PC-3 (cell line): ENCODE measurements around the gene COL4A1. TPM values are rescaled to one million over a fixed set of nuclear protein-coding genes. Genes with fewer than 3 reads are reported as not detected.

Experiments used
- ATAC-seq: fragments of 200-7000 bp; cut with Tn5 transposase; 2 replicates; pipeline ENCODE4 v1.9.1; 2020; ENCODE audit warnings: mild to moderate bottlenecking, moderate library complexity
- BruUV-seq: library from RNA; stranded (reverse); fragments of 400-500 nt; replicated peaks from 2 replicates; lab custom pipeline; 2021; lab: Mats Ljungman, UMichigan
- CTCF ChIA-PET: fragments of 300-600 bp; sonication (Branson Sonifier 250); formaldehyde crosslinking; loops from one replicate; lab custom pipeline; 2022; ENCODE audit warnings: antibody characterized with exemption; lab: Charles Lee
- POLR2A ChIA-PET: fragments of 300-600 bp; sonication (Branson Sonifier 250); formaldehyde crosslinking; loops from one replicate; lab custom pipeline; 2022; ENCODE audit warnings: antibody characterized with exemption; ENCODE audit not compliant: unreplicated experiment; lab: Charles Lee
- DNase-seq: peaks from one replicate; pipeline ENCODE4 v3.0.0-alpha.2; 2015
- H2AFZ ChIP-seq: fragments of 300-600 bp; sonication (generic); 2 replicates; pipeline ENCODE4 v1.6.0; 2016; ENCODE audit warnings: antibody characterized with exemption, low read length
- H3F3A ChIP-seq: fragments of 300-600 bp; sonication (generic); one replicate; pipeline ENCODE4 v1.6.0; 2017; ENCODE audit warnings: antibody characterized with exemption, low read length, control low read depth, mild to moderate bottlenecking; ENCODE audit not compliant: unreplicated experiment
- H3K27ac ChIP-seq: fragments of 300-600 bp; sonication (generic); 2 replicates; pipeline ENCODE4 v1.5.1; 2016; ENCODE audit warnings: mild to moderate bottlenecking, low read length
- H3K27me3 ChIP-seq: fragments of 300-600 bp; sonication (generic); 2 replicates; pipeline ENCODE4 v1.6.1; 2016; ENCODE audit warnings: low read length, mixed read lengths
- H3K36me3 ChIP-seq: fragments of 300-600 bp; sonication (generic); 2 replicates; pipeline ENCODE4 v1.6.1; 2016; ENCODE audit warnings: low read depth, mixed run types, low read length, mixed read lengths
- H3K4me1 ChIP-seq: fragments of 300-600 bp; sonication (generic); 2 replicates; pipeline ENCODE4 v1.5.1; 2016; ENCODE audit warnings: low read length; ENCODE audit not compliant: insufficient read depth
- H3K4me2 ChIP-seq: fragments of 300-600 bp; sonication (generic); 2 replicates; pipeline ENCODE4 v1.6.0; 2016; ENCODE audit warnings: low read length
- H3K4me3 ChIP-seq: fragments of 300-600 bp; sonication (generic); 2 replicates; pipeline ENCODE4 v1.5.1; 2016; ENCODE audit warnings: mild to moderate bottlenecking, low read length, mixed read lengths
- H3K79me2 ChIP-seq: fragments of 300-600 bp; sonication (generic); 2 replicates; pipeline ENCODE4 v1.6.1; 2017; ENCODE audit warnings: low read length, mixed read lengths
- H3K9ac ChIP-seq: fragments of 300-600 bp; sonication (generic); 2 replicates; pipeline ENCODE4 v1.6.0; 2016; ENCODE audit warnings: mild to moderate bottlenecking, low read length
- H3K9me2 ChIP-seq: fragments of 300-600 bp; sonication (generic); replicated peaks from 2 replicates; pipeline ENCODE4 v1.6.1; 2016; ENCODE audit warnings: mixed run types, low read length, mixed read lengths
- H3K9me3 ChIP-seq: fragments of 300-600 bp; sonication (generic); 2 replicates; pipeline ENCODE4 v1.6.1; 2016; ENCODE audit warnings: low read length, mixed read lengths
- H4K20me1 ChIP-seq: fragments of 300-600 bp; sonication (generic); 2 replicates; pipeline ENCODE4 v1.6.1; 2016; ENCODE audit warnings: low read length, mixed read lengths
- CTCF ChIP-seq: fragments of 300-600 bp; sonication (generic); conservative IDR thresholded peaks from 2 replicates; pipeline ENCODE4 v1.5.1; 2017; ENCODE audit warnings: antibody characterized with exemption, low read depth, mild to moderate bottlenecking, low read length
- EZH2 ChIP-seq: fragments of 300-600 bp; sonication (generic); IDR thresholded peaks from one replicate; pipeline ENCODE4 v1.6.1; 2017; ENCODE audit warnings: antibody characterized with exemption, mild to moderate bottlenecking, low read length; ENCODE audit not compliant: unreplicated experiment
- EZH2phosphoT487 ChIP-seq: fragments of 300-600 bp; sonication (generic); IDR thresholded peaks from 2 replicates; pipeline ENCODE4 v1.6.1; 2018; ENCODE audit warnings: mild to moderate bottlenecking, antibody characterized with exemption, low read length, borderline replicate concordance
- intact Hi-C: fragments of 100-400 bp; cut with micrococcal nuclease; formaldehyde crosslinking; loops from 2 replicates; pipeline ENCODE4 v1.9.0; 2023
- total RNA-seq: library from RNA; depleted of rRNA; stranded (reverse); fragments of >200 nt; gene quantifications from 2 replicates; pipeline ENCODE4 v1.2.3, GENCODE V29; 2014

The COL4A1 gene
- total RNA-seq, 1 experiment from 2014 or later = 48.7 TPM

- no peak for TF ChIP-seq EZH2
- no peak for TF ChIP-seq EZH2phosphoT487
- TF ChIP-seq CTCF = no peak
- Histone ChIP-seq H3K9ac (no peak overlapping the region), H3K9me2 (no peaks in the 10 kb centered on the region), H3K27me3 (no peaks in the 10 kb centered on the region), H3K27ac (no peak overlapping the region), H3K9me3 (no peaks in the 10 kb centered on the region), H3K4me2 (no peak overlapping the region), H3K4me3 (no peak overlapping the region), H3K36me3 (no peaks in the 10 kb centered on the region), H3K79me2 (no peaks in the 10 kb centered on the region), H2AFZ (no peak overlapping the region), H4K20me1 (no peaks in the 10 kb centered on the region), H3F3A (no peaks in the 10 kb centered on the region), H3K4me1 (no peaks in the 10 kb centered on the region)
- CTCF ChIA-PET = no interaction called here
- no peak for DNase-seq
- no peak for ATAC-seq
- POLR2A ChIA-PET = no interaction called here
- intact Hi-C loops = no loop called here
- BruUV-seq = no TSS peak
Measured at GRCh38 chr13:110225609-110226574, 81.1 kb downstream of the COL4A1 start.

- Histone ChIP-seq H3K27ac (no peak overlapping the region), H3K36me3 (no peaks in the 10 kb centered on the region), H3K27me3 (no peaks in the 10 kb centered on the region), H3K4me1 (no peaks in the 10 kb centered on the region), H3K4me3 (no peak overlapping the region), H4K20me1 (no peaks in the 10 kb centered on the region), H3F3A (no peaks in the 10 kb centered on the region), H3K9me2 (no peaks in the 10 kb centered on the region), H3K9ac (no peak overlapping the region), H3K79me2 (no peaks in the 10 kb centered on the region), H3K9me3 (no peaks in the 10 kb centered on the region), H2AFZ (no peak overlapping the region), H3K4me2 (no peak overlapping the region)
- intact Hi-C loops = no loop called here
- no TSS peak for BruUV-seq
- ATAC-seq (no peak), DNase-seq (no peak)
- CTCF ChIA-PET = no interaction called here
- POLR2A ChIA-PET = no interaction called here
- TF ChIP-seq EZH2phosphoT487 (no peak), CTCF (no peak), EZH2 (no peak)
Measured at GRCh38 chr13:110225003-110225402, 82.0 kb downstream of the COL4A1 start.

GRCh38 chr13:110224519-110224918 lies 82.4 kb downstream of the COL4A1 start:
- intact Hi-C loops = loop anchor here (5.0 kb wide), 1 partner anchor 98 kb away; no protein-coding TSS in a partner anchor
- H3K27me3 ChIP-seq = no peaks in the 10 kb centered on the region
- no peak overlapping the region for H3K9ac ChIP-seq
- no peak overlapping the region for H3K4me3 ChIP-seq
- H3K4me1 ChIP-seq = no peaks in the 10 kb centered on the region
- ATAC-seq = no peak
- no peaks in the 10 kb centered on the region for H3K79me2 ChIP-seq
- no TSS peak for BruUV-seq
- ChIA-PET CTCF (no interaction called here), POLR2A (no interaction called here)
- no peaks in the 10 kb centered on the region for H3K9me2 ChIP-seq
- no peaks in the 10 kb centered on the region for H3F3A ChIP-seq
- H3K36me3 ChIP-seq = no peaks in the 10 kb centered on the region
- no peak overlapping the region for H2AFZ ChIP-seq
- H4K20me1 ChIP-seq = no peaks in the 10 kb centered on the region
- no peak for DNase-seq
- TF ChIP-seq EZH2phosphoT487 (no peak), EZH2 (no peak), CTCF (no peak)
- H3K4me2 ChIP-seq = no peak overlapping the region
- H3K9me3 ChIP-seq = no peaks in the 10 kb centered on the region
- no peak overlapping the region for H3K27ac ChIP-seq
